Measurements from ENCODE around the gene PEPD.

Gene PEPD

GRCh38 chr19:33429891-33430673 is 91.5 kb downstream of the PEPD start:
- no peak overlapping the region for H2AFZ ChIP-seq (ENCODE audit: low read length)
- H3K79me1 ChIP-seq (ENCODE audit: low read depth, low read length): no peaks in the 10 kb centered on the region
- WGBS, 2 donors (ENCODE audit: extremely low coverage in 2 of 2, insufficient read length in 2 of 2, insufficient replicate concordance in 1 of 2): no CpG with 5 or more reads among the region's 17 CpGs
- no peak for DNase-seq (ENCODE audit: low spot score)
- H3K9ac ChIP-seq (ENCODE audit: low read depth, low read length, poor library complexity): no peak overlapping the region
- H3K27ac ChIP-seq (replicated peaks; ENCODE audit: low read length): no peak overlapping the region
- H3K36me3 ChIP-seq (replicated peaks in 1 of 2; ENCODE audit: control insufficient read depth in 2 of 2, insufficient read depth in 2 of 2, low read length in 2 of 2): no peaks in the 10 kb centered on the region
- H3K14ac ChIP-seq (ENCODE audit: low read length): no peak overlapping the region
- H3K23ac ChIP-seq (ENCODE audit: low read depth, low read length, poor library complexity): no peak overlapping the region
- H4K8ac ChIP-seq (ENCODE audit: low read depth, low read length): no peak overlapping the region
- H3K9me3 ChIP-seq (replicated peaks in 1 of 2; ENCODE audit: control insufficient read depth in 2 of 2, insufficient read depth in 1 of 2, low read depth in 1 of 2, low read length in 2 of 2): no peaks in the 10 kb centered on the region
- no peak overlapping the region for H2BK5ac ChIP-seq (ENCODE audit: low read length)
- no peak overlapping the region for H2BK15ac ChIP-seq (ENCODE audit: low read length)
- H2AK5ac ChIP-seq (ENCODE audit: low read depth, low read length): no peak overlapping the region
- H3K27me3 ChIP-seq (ENCODE audit: control insufficient read depth in 3 of 3, insufficient read depth in 3 of 3, low read depth in 1 of 3, low read length in 3 of 3): no peaks in the 10 kb centered on the region
- H3K18ac ChIP-seq (ENCODE audit: low read length): no peak overlapping the region
- no peak overlapping the region for H3K4ac ChIP-seq (ENCODE audit: low read length)
- no peak overlapping the region for H4K91ac ChIP-seq (ENCODE audit: low read depth, low read length, poor library complexity)
- H2BK120ac ChIP-seq (ENCODE audit: low read depth, low read length): no peak overlapping the region
- H3K4me3 ChIP-seq (ENCODE audit: low read length in 2 of 2): no peak overlapping the region
- H3K4me2 ChIP-seq (ENCODE audit: insufficient read depth, low read length, poor library complexity, severe bottlenecking): no peak overlapping the region
- no peaks in the 10 kb centered on the region for H3K4me1 ChIP-seq (ENCODE audit: control insufficient read depth in 2 of 2, insufficient read depth in 1 of 2, low read depth in 1 of 2, low read length in 2 of 2)
- no peak overlapping the region for H2BK12ac ChIP-seq (ENCODE audit: low read length)

- H2AFZ ChIP-seq (ENCODE audit: low read length): no peak overlapping the region
- no peak overlapping the region for H3K23ac ChIP-seq (ENCODE audit: low read depth, low read length, poor library complexity)
- no CpG with 5 or more reads among the region's 5 CpGs for WGBS, 2 donors (ENCODE audit: extremely low coverage in 2 of 2, insufficient read length in 2 of 2, insufficient replicate concordance in 1 of 2)
- H3K27ac ChIP-seq (replicated peaks; ENCODE audit: low read length): no peak overlapping the region
- no peak overlapping the region for H3K4me2 ChIP-seq (ENCODE audit: insufficient read depth, low read length, poor library complexity, severe bottlenecking)
- H2BK15ac ChIP-seq (ENCODE audit: low read length): peak overlapping the region; percentile 37
- H3K36me3 ChIP-seq (replicated peaks in 1 of 2; ENCODE audit: control insufficient read depth in 2 of 2, insufficient read depth in 2 of 2, low read length in 2 of 2): no peaks in the 10 kb centered on the region
- no peak overlapping the region for H3K18ac ChIP-seq (ENCODE audit: low read length)
- no peaks in the 10 kb centered on the region for H3K9me3 ChIP-seq (replicated peaks in 1 of 2; ENCODE audit: control insufficient read depth in 2 of 2, insufficient read depth in 1 of 2, low read depth in 1 of 2, low read length in 2 of 2)
- no peak overlapping the region for H2AK5ac ChIP-seq (ENCODE audit: low read depth, low read length)
- H2BK5ac ChIP-seq (ENCODE audit: low read length): no peak overlapping the region
- H3K27me3 ChIP-seq (ENCODE audit: control insufficient read depth in 3 of 3, insufficient read depth in 3 of 3, low read depth in 1 of 3, low read length in 3 of 3): no peaks in the 10 kb centered on the region
- no peak overlapping the region for H2BK12ac ChIP-seq (ENCODE audit: low read length)
- no peaks in the 10 kb centered on the region for H3K79me1 ChIP-seq (ENCODE audit: low read depth, low read length)
- H3K4ac ChIP-seq (ENCODE audit: low read length): no peak overlapping the region
- H4K8ac ChIP-seq (ENCODE audit: low read depth, low read length): no peak overlapping the region
- no peaks in the 10 kb centered on the region for H3K4me1 ChIP-seq (ENCODE audit: control insufficient read depth in 2 of 2, insufficient read depth in 1 of 2, low read depth in 1 of 2, low read length in 2 of 2)
- no peak overlapping the region for H3K14ac ChIP-seq (ENCODE audit: low read length)
- no peak overlapping the region for H3K9ac ChIP-seq (ENCODE audit: low read depth, low read length, poor library complexity)
- no peak overlapping the region for H3K4me3 ChIP-seq (ENCODE audit: low read length in 2 of 2)
- DNase-seq (ENCODE audit: low spot score): no peak
- no peak overlapping the region for H4K91ac ChIP-seq (ENCODE audit: low read depth, low read length, poor library complexity)
- H2BK120ac ChIP-seq (ENCODE audit: low read depth, low read length): no peak overlapping the region
Measured at GRCh38 chr19:33428627-33429125, 92.9 kb downstream of the PEPD start.

- Histone ChIP-seq H3K9ac (ENCODE audit: low read depth, low read length, poor library complexity) (no peak overlapping the region), H3K79me1 (ENCODE audit: low read depth, low read length) (no peaks in the 10 kb centered on the region), H3K27ac (replicated peaks; ENCODE audit: low read length) (no peak overlapping the region), H3K23ac (ENCODE audit: low read depth, low read length, poor library complexity) (peak overlapping the region; percentile 17), H3K4ac (ENCODE audit: low read length) (no peak overlapping the region), H3K4me3 (ENCODE audit: low read length in 2 of 2) (no peak overlapping the region), H3K18ac (ENCODE audit: low read length) (no peak overlapping the region), H2BK5ac (ENCODE audit: low read length) (no peak overlapping the region), H4K91ac (ENCODE audit: low read depth, low read length, poor library complexity) (no peak overlapping the region), H2BK12ac (ENCODE audit: low read length) (no peak overlapping the region), H3K14ac (ENCODE audit: low read length) (no peak overlapping the region), H2BK120ac (ENCODE audit: low read depth, low read length) (no peak overlapping the region), H3K4me1 (ENCODE audit: control insufficient read depth in 2 of 2, insufficient read depth in 1 of 2, low read depth in 1 of 2, low read length in 2 of 2) (no peaks in the 10 kb centered on the region), H3K27me3 (ENCODE audit: control insufficient read depth in 3 of 3, insufficient read depth in 3 of 3, low read depth in 1 of 3, low read length in 3 of 3) (no peaks in the 10 kb centered on the region), H2AFZ (ENCODE audit: low read length) (no peak overlapping the region), H3K9me3 (replicated peaks in 1 of 2; ENCODE audit: control insufficient read depth in 2 of 2, insufficient read depth in 1 of 2, low read depth in 1 of 2, low read length in 2 of 2) (no peaks in the 10 kb centered on the region), H2AK5ac (ENCODE audit: low read depth, low read length) (no peak overlapping the region), H2BK15ac (ENCODE audit: low read length) (peak overlapping the region; percentile 37), H4K8ac (ENCODE audit: low read depth, low read length) (no peak overlapping the region), H3K36me3 (replicated peaks in 1 of 2; ENCODE audit: control insufficient read depth in 2 of 2, insufficient read depth in 2 of 2, low read length in 2 of 2) (no peaks in the 10 kb centered on the region), H3K4me2 (ENCODE audit: insufficient read depth, low read length, poor library complexity, severe bottlenecking) (no peak overlapping the region)
- DNase-seq (ENCODE audit: low spot score): no peak
- WGBS, 2 donors (ENCODE audit: extremely low coverage in 2 of 2, insufficient read length in 2 of 2, insufficient replicate concordance in 1 of 2): no CpG with 5 or more reads among the region's 22 CpGs
Measured at GRCh38 chr19:33427801-33428626, 93.6 kb downstream of the PEPD start.

All from neuronal stem cell (in vitro differentiated cells).